GM19099 (cell line): ENCODE data around the gene SCPEP1.

Experiments used
- POLR2A ChIP-seq: IDR thresholded peaks from 3 replicates; pipeline ENCODE4 v1.6.1; 2011; ENCODE audit warnings: low read depth; ENCODE audit not compliant: insufficient read length; ENCODE audit errors: extremely low read depth

SCPEP1 gene

DNA sequence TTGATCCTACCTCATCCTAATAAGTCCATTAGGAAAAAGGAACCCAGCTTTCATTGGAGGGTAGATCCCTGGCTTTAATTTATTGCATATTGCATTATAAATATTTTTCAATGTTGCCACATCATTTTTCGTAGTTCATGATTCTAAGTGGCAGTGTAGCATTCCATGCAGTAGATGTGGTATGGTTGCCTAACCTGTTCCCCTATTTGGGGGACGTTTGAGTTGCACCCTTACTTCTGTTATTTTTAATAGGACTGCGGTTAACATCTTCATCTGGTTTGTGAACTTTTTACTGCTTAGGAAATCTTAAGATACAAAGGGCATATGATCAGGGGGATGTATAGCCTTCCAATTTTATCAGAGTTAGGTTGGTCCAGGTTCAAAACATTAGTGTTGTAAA is 5.4 kb downstream of the SCPEP1 start:
- no peak for TF ChIP-seq POLR2A

DNA sequence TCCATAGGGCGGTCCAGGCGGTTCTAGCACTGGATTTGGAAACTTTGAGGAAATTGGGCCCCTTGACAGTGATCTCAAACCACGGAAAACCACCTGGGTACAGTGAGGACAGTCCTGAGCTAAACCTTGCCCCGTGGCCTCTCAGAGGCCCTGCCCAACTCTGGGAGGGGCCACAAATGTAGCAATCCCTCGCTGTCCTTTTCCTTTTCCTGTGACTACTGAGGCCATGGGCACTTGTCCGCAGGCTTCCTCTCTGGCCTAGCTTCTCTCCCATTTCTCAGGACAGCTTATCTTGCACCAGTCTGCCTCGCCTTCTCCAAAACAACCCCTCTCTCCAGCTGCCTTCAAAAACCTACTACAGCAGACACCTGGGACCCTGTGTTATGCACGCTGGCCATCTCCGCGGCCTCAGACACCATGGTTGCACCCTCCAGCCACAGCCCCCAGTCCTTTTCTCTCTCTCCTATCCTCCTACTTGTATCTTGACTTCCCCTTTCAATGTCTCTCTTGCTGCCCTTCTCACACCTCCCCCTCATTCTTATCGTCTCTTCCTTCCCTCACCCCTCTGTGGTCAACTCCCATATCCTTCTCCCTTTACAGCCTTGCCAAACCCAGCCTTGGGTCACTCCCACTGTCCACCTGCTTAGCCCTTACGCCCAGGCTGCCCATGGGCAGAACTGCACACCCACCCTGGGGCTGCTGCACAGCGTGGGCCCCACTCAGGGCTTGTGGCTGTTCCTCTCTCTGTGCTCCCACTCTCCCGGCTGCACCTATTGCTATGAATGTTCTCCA is 7.6 kb downstream of the SCPEP1 start:
- no peak for TF ChIP-seq POLR2A

DNA sequence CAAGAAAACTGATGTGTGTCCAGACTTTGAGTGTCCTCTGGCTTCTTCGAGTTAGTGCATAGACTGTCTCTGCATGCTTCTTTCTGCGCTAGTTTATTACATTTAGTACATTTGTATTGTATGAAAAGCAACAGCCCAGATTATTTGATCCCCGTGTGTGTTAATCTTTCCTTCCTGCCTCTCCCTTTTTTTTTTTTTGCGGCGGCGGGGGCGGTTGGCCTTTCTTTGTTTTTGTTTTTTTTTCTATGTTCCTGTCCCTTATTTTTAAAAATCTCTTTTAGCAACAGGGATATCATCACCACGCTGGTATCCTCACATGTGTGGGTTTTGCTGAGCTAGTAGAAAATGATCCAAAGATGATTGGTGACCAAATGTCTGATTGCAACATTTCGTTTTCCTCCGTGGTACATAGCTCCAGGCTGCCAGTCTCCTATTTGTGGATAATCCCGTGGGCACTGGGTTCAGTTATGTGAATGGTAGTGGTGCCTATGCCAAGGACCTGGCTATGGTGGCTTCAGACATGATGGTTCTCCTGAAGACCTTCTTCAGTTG is 9.4 kb downstream of the SCPEP1 start:
- TF ChIP-seq POLR2A: no peak

DNA sequence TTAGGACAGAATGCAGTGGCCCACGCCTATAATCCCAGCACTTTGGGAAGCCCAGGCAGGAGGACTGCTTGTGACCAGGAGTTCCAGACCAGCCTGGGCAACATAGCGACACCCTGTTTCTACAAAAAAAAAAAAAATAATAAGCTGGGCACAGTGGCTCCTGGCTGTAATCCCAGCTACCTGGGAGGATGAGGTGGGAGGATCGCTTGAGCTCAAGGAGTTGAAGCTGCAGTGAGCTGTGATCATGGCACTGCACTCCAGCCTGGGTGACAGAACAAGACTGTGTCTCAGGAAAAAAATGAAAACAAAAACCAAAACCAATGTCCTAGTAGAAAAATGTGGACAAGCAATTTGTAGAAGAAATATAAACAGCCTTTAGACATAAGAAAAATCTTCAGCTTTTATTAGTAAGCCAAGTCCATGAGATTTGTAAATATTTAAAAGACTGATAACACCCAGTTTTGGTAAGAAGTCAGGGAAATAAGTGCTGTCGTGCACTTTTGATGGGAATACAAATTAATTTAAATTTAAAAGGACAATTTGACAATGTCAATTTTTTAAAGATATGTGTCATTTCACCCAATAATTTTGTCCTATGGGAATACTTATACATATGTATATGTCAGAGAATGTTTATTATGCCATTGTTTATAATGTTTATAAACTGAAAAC is 11.1 kb downstream of the SCPEP1 start:
- no peak for TF ChIP-seq POLR2A

DNA sequence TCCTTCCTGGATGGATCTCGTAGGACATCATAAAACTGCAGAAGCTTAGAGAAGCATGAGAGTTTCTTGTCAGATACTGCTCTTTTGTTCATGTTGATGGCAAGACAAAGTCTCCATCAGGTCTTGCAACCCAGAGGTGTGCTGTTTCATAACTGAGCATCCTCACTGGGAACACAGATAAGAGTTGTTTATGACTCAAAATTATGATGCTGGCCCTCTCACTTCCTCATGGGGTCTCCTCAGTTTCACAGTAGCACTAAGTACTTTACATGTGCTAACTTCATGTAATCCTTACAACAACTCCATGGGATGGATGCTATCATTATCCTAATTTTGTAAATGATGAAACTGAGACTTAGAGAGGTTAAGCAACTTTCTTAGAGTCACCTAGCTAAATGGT is 14.4 kb downstream of the SCPEP1 start:
- TF ChIP-seq POLR2A: no peak

DNA sequence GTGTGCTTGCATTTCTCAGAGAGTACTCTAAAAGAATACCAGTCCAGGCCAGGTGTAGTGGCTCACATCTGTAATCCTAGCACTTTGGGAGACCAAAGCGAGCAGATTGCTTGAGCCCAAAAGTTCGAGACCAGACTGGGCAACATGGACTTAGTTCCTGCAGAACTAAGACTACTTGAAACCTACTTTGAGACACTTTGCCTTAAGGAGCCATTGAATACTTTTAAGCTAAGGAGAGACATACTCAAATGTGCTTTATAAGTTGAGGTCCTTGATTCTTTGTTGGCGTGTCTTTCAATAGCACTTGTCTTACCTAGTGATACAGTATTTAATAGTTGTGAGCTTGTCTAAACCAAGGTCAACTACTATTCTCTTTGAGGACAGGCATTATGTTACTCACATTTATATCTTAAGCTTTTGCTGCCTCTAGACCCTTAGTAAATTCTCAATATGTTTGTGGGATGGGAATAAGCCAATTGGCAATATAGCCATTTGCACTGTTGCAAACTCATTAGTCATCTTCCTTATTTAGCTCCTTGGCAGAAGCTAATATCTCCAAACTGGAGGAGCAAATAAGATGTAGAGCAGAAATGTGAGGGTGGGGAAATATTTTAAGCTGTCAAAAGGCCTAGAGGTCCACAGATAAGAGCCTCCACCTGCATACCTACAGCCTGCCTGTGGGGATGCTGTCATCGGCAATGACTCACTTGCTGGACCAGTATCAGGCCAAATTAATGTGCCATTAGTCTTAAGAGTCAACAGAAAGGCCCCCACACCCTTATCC is 16.3 kb downstream of the SCPEP1 start:
- no peak for TF ChIP-seq POLR2A

DNA sequence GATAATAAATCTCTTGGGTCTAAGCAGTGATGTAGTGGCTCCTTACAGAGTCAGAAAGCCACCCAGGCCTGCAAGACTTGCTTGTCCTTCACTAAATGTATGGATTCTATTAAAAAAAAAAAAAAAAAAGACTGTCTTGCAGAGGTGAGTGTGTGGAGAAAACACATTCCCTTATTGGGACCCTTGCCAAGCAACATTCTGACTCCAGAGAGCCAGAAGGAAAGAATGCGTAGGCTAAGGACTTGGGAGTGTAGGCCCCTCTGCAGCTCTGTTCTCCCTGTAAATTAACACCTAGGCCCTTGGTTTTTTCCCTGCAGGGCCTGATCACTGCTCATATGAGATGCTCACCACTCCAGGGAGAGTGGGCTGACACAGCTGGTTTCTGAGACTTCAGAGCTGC is 17.8 kb downstream of the SCPEP1 start:
- no peak for TF ChIP-seq POLR2A

DNA sequence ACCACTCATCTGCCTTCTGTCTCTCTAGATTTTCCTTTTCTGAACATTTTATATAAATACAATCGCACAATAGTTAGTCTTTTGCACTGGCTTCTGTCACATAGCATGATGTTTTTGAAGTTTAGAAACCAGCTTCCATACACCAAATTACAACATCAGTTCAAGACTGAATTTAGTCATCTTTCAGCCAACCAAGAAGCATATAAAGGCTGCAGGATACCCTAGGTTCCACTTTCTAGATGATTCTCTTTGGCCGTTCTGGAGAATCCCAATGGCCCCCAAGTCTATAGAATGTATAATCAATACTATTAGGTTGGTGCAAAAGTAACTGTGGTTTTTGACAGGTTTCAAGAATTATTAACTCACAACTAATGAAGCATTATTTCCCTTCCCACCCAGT is 19.4 kb downstream of the SCPEP1 start:
- TF ChIP-seq POLR2A: no peak

DNA sequence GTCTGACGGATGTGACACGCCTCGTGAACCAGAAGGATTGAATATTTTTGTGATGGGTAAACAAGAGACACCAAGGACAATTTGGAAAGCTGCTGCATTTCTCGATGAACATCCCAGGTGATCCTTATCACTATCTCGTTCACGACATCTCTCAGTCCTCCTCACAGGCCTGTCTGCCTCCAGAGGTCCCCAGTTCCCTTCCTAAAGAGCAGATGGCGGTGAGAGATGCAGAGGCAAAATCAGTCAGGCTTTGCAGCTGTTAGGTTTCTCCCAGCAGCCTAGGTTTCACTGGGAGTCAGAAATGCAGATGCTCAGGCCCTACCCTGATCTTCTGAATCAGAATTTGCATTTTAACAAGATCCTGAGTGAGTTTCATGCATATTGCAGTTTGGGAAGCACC is 23.6 kb downstream of the SCPEP1 start:
- TF ChIP-seq POLR2A: no peak

DNA sequence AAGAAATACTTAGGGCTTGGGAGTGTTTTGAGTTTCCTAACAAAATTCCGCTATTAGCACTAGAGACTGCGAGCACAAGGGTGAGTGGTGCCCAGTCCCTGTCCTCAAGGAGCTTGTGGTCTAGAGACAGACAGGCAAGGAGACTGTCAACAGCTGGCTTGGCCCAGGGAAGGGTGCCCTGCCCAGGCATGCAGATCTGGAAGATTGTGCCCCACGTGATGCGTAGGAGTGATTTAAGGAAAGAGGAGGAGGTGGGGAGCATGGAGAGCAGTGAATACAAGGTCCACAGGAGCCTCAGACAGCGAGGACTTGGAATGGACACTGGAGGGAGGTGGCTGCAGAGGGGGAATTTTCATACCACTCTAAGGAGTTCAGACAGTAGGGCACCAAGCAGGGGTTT is 25.0 kb downstream of the SCPEP1 start:
- no peak for TF ChIP-seq POLR2A

DNA sequence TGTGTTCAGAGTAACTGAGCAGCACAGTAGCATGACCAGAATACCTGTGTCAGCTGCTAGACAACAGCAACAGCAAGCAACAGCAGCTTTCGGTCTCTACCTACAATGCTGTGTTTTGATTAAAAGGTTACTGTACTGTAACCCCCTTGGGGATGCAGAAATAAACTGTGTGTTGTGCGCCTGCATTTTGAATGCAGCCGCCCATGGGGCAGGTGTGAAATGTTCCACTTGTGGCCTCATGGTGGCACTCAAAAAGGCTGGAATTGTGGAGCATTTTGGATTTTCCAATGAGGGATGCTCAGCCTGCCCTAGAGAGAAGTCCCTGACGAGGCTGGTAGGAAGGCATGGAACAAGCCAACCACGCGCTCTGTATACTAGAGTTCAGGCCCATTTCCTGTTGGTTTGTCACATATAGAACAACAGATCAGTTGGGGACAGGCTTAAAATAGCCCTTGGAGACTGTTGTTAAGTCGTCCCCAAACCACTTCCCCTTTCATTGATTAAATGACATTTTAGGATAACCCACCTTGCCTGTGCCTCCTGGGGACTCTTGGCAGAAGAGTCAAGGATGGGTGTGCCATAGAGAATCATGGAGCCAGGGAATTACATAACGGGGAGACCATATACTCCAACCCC is 27.1 kb downstream of the SCPEP1 start:
- TF ChIP-seq POLR2A: peak; percentile 36

DNA sequence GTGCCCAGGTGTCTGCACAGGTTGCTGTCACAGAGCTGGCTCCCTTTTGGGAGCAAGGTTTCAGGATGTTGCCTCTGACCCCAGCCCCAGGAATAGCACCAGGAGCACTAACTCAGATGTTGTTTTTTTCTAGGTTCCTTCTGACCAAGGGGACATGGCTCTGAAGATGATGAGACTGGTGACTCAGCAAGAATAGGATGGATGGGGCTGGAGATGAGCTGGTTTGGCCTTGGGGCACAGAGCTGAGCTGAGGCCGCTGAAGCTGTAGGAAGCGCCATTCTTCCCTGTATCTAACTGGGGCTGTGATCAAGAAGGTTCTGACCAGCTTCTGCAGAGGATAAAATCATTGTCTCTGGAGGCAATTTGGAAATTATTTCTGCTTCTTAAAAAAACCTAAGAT is 28.1 kb downstream of the SCPEP1 start:
- TF ChIP-seq POLR2A: no peak

DNA sequence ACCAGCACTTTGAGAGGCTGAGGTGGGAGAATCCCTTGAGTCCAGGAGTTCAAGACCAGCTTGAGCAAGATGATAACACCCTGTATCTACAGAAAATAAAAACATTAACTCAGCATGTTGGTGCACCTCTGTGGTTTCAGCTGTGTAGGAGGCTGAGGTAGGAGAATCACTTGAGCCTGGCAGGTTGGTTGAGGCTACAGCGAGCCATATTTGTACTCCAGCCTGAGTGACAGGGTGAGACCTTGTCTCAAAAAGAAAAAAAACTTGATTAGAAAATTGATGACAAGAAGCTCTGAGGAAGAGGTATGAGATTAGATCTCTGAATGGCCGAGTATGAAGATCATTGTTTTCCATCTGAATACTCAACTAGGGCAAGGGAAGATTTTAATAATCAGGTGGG is 31.0 kb downstream of the SCPEP1 start:
- no peak for TF ChIP-seq POLR2A

DNA sequence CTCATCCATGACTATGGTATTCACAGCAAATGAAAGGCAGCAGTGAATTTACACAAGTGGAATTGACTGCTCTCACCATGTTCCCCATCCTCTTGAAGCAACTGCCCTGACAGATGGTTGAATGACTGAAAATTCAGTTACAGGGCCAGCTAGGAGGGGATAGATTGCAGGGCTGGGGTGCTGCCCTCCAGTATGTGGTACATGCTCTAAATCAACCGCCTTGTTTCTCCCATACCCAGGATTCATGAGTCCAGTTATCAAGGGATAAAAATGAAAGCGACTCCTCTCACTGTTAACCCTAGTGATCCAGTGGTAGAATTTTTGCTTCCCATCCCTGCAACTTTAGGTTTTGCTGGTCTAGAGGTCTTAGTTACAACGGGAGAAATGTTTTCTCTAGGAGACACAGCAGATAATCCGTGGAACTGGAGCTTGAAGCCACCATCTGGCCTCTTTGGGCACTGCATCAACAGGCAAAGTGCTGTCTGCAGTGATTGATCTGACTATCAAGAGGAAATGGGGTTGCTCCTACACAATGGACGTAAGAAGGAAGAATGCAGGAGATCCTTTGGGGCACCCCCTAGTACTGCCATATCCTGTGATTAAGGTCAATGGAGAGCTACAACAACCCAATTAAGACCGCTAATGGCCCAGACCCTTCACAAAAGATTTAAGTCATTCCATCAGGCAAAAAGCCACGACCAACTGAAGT is 32.0 kb downstream of the SCPEP1 start:
- TF ChIP-seq POLR2A: no peak
